IMR-90 (cell line): ENCODE measurements around the gene ABTB1. TPM values are rescaled to one million over a fixed set of nuclear protein-coding genes. Genes with fewer than 3 reads are reported as not detected.
"Not testable (repeated sequence)": the region's sequence is repeated elsewhere in the genome, so short reads cannot be mapped to it uniquely, and the experiment has no call there.

ENCODE experiments used
- ATAC-seq: fragments of 200-7000 bp; cut with Tn5 transposase; 2 replicates; pipeline ENCODE4 v1.9.1; 2020; ENCODE audit warnings: low read depth, mild to moderate bottlenecking, moderate library complexity
- BruUV-seq: library from RNA; stranded (reverse); fragments of 400-500 nt; replicated peaks from 2 replicates; lab custom pipeline; 2021; lab: Mats Ljungman, UMichigan
- CTCF ChIA-PET: fragments of 300-600 bp; formaldehyde crosslinking; extraction: SDS; loops from one replicate; lab custom pipeline; 2021; ENCODE audit warnings: antibody characterized with exemption; lab: Yijun Ruan, JAX
- POLR2A ChIA-PET: fragments of 300-600 bp; sonication (Branson Sonifier 250); formaldehyde crosslinking; loops from one replicate; lab custom pipeline; 2022; ENCODE audit warnings: antibody characterized with exemption; ENCODE audit not compliant: unreplicated experiment; lab: Charles Lee
- DNase-seq: peaks from one replicate; pipeline ENCODE4 v3.0.0; 2013
- H2AFZ ChIP-seq: replicated peaks from 2 replicates; pipeline ENCODE3; 2013; ENCODE audit warnings: low read length, mild to moderate bottlenecking; ENCODE audit not compliant: poor library complexity
- H2AK5ac ChIP-seq: 2 replicates; pipeline ENCODE4 v1.6.1; 2013; ENCODE audit warnings: low read depth, low read length, inconsistent platforms
- H2AK9ac ChIP-seq: replicated peaks from 2 replicates; pipeline ENCODE3; 2013; ENCODE audit warnings: mild to moderate bottlenecking, low read depth, low read length, moderate library complexity; ENCODE audit not compliant: poor library complexity
- H2BK120ac ChIP-seq: 2 replicates; pipeline ENCODE4 v1.6.1; 2013; ENCODE audit warnings: low read depth, low read length, inconsistent platforms
- H2BK15ac ChIP-seq: 3 replicates; pipeline ENCODE4 v1.6.1; 2013; ENCODE audit warnings: low read depth, low read length, inconsistent platforms
- H2BK20ac ChIP-seq: 2 replicates; pipeline ENCODE4 v1.6.1; 2013; ENCODE audit warnings: low read depth, mild to moderate bottlenecking, inconsistent platforms, low read length, moderate library complexity
- H2BK5ac ChIP-seq: 2 replicates; pipeline ENCODE4 v1.6.1; 2013; ENCODE audit warnings: mild to moderate bottlenecking, low read depth, low read length, inconsistent platforms; ENCODE audit not compliant: poor library complexity, severe bottlenecking
- H3K14ac ChIP-seq: replicated peaks from 2 replicates; pipeline ENCODE4 v1.6.1; 2013; ENCODE audit warnings: low read depth, low read length, inconsistent platforms
- H3K18ac ChIP-seq: 2 replicates; pipeline ENCODE4 v1.6.1; 2013; ENCODE audit warnings: low read depth, low read length, control low read depth
- H3K23ac ChIP-seq: 2 replicates; pipeline ENCODE4 v1.6.1; 2013; ENCODE audit warnings: low read depth, low read length, inconsistent platforms
- H3K27ac ChIP-seq: 2 replicates; pipeline ENCODE4 v1.5.1; 2013; ENCODE audit warnings: mild to moderate bottlenecking, control low read depth, low read length; ENCODE audit not compliant: insufficient read depth
- H3K27me3 ChIP-seq: 2 replicates; pipeline ENCODE4 v1.6.1; 2013; ENCODE audit warnings: low read length; ENCODE audit not compliant: control insufficient read depth, insufficient read depth
- H3K36me3 ChIP-seq: 2 replicates; pipeline ENCODE4 v1.6.1; 2013; ENCODE audit warnings: low read length, mixed read lengths; ENCODE audit not compliant: control insufficient read depth, insufficient read depth
- H3K4ac ChIP-seq: 2 replicates; pipeline ENCODE4 v1.6.1; 2013; ENCODE audit warnings: low read depth, low read length, inconsistent platforms
- H3K4me1 ChIP-seq: 2 replicates; pipeline ENCODE4 v1.6.1; 2013; ENCODE audit warnings: low read length, mixed read lengths; ENCODE audit not compliant: control insufficient read depth, insufficient read depth
- H3K4me2 ChIP-seq: 2 replicates; pipeline ENCODE4 v1.6.1; 2013; ENCODE audit warnings: low read depth, mild to moderate bottlenecking, control low read depth, low read length, moderate library complexity
- H3K4me3 ChIP-seq: 2 replicates; pipeline ENCODE4 v1.5.1; 2013; ENCODE audit warnings: low read depth, mild to moderate bottlenecking, control low read depth, low read length, moderate library complexity; ENCODE audit not compliant: insufficient read depth
- H3K56ac ChIP-seq: 2 replicates; pipeline ENCODE4 v1.6.1; 2013; ENCODE audit warnings: low read length, inconsistent platforms; ENCODE audit not compliant: insufficient read depth; ENCODE audit errors: extremely low read depth
- H3K79me1 ChIP-seq, 2 experiments: 2 replicates each; pipeline ENCODE4 v1.6.1; 2013; ENCODE audit warnings: low read length in 2 of 2, inconsistent platforms in 1 of 2, low read depth in 1 of 2
- H3K9ac ChIP-seq: 2 replicates; pipeline ENCODE4 v1.6.1; 2013; ENCODE audit warnings: low read depth, low read length, control low read depth
- H3K9me1 ChIP-seq: 2 replicates; pipeline ENCODE4 v1.6.1; 2013; ENCODE audit warnings: low read length, inconsistent platforms; ENCODE audit not compliant: insufficient read depth
- H3K9me3 ChIP-seq: 2 replicates; pipeline ENCODE4 v1.6.1; 2013; ENCODE audit warnings: low read length; ENCODE audit not compliant: control insufficient read depth, insufficient read depth
- H4K20me1 ChIP-seq: 2 replicates; pipeline ENCODE4 v1.6.1; 2013; ENCODE audit warnings: low read length, inconsistent platforms; ENCODE audit not compliant: insufficient read depth
- H4K5ac ChIP-seq: 2 replicates; pipeline ENCODE4 v1.6.1; 2013; ENCODE audit warnings: mild to moderate bottlenecking, low read depth, low read length, control low read depth
- H4K8ac ChIP-seq, 2 experiments: 2 replicates each; pipeline ENCODE4 v1.6.1; 2013; ENCODE audit warnings: low read depth in 2 of 2, low read length in 2 of 2, control low read depth in 1 of 2, inconsistent platforms in 1 of 2
- H4K91ac ChIP-seq: 2 replicates; pipeline ENCODE4 v1.6.1; 2013; ENCODE audit warnings: low read depth, low read length, inconsistent platforms; ENCODE audit not compliant: insufficient read depth
- CHD1 ChIP-seq: IDR thresholded peaks from 2 replicates; pipeline ENCODE4 v1.6.1; 2012; ENCODE audit warnings: low read depth, low read length, improper control_type of control experiment
- MAFK ChIP-seq: IDR thresholded peaks from 2 replicates; pipeline ENCODE4 v1.6.1; 2012; ENCODE audit warnings: low read depth, low read length, improper control_type of control experiment
- MXI1 ChIP-seq: IDR thresholded peaks from 2 replicates; pipeline ENCODE4 v1.6.1; 2012; ENCODE audit warnings: low read depth, mild to moderate bottlenecking, low read length, moderate library complexity, borderline replicate concordance
- NFE2L2 ChIP-seq: fragments of 150-350 bp; IDR thresholded peaks from 2 replicates; pipeline ENCODE4 v1.6.1; 2016; ENCODE audit warnings: low read depth, mild to moderate bottlenecking, low read length
- POLR2A ChIP-seq: IDR thresholded peaks from 2 replicates; pipeline ENCODE4 v1.6.1; 2012; ENCODE audit warnings: mild to moderate bottlenecking, low read depth, low read length
- RFX5 ChIP-seq: IDR thresholded peaks from 2 replicates; pipeline ENCODE4 v1.8.0; 2012; ENCODE audit warnings: low read depth, mild to moderate bottlenecking, low read length, moderate library complexity
- USF2 ChIP-seq: fragments of 150-350 bp; IDR thresholded peaks from 2 replicates; pipeline ENCODE4 v1.6.1; 2017; ENCODE audit warnings: mild to moderate bottlenecking, antibody characterized with exemption, low read length, low read depth
- WGBS, 2 experiments: methylation state at CpG; one replicate each; pipeline versions ENCODE4 v1.1.5 to v1.1.7; 2013; ENCODE audit warnings: missing lambda C conversion rate in 2 of 2; ENCODE audit not compliant: insufficient read length in 1 of 2; ENCODE audit errors: extremely low coverage in 2 of 2; 5-methylcytosine and 5-hydroxymethylcytosine counted together
- dilution Hi-C: fragments of 300-500 bp; cut with HindIII; formaldehyde crosslinking; loops from one replicate; pipeline ENCODE4 v1.14.3; 2018; ENCODE audit warnings: low sequenced_read_pairs; ENCODE audit not compliant: unreplicated experiment
- in situ Hi-C: fragments of 300-500 bp; cut with MboI; formaldehyde crosslinking; loops from 3 replicates; pipeline ENCODE4 v1.14.3; 2019; ENCODE audit warnings: low sequenced_read_pairs, inconsistent platforms, mixed read lengths
- intact Hi-C: fragments of 100-400 bp; cut with micrococcal nuclease; formaldehyde crosslinking; loops from 2 replicates; pipeline ENCODE4 v1.10.0; 2022
- polyA plus RNA-seq, 3 experiments: library from polyadenylated mRNA; depleted of rRNA; stranded (reverse); fragments of >200 nt; gene quantifications; 2 replicates each; pipeline ENCODE4 v1.2.3, GENCODE V29; 2012; ENCODE audit warnings: low replicate concordance in 1 of 3
- total RNA-seq: library from RNA; depleted of rRNA; stranded (reverse); fragments of >200 nt; gene quantifications from 2 replicates; pipeline ENCODE4 v1.2.3, GENCODE V29; 2012

Gene ABTB1
- total and polyA plus RNA-seq, 2 of the 4 experiments (the other 2 are of a cell fraction): 3.2 to 23.0 TPM

- Histone ChIP-seq H2BK20ac (no peak overlapping the region), H3K4ac (no peak overlapping the region), H3K9me3 (no peaks in the 10 kb centered on the region), H3K79me1 (no peaks in the 10 kb centered on the region), H3K27ac (no peak overlapping the region), H2AFZ (peak overlapping the region; percentile 32), H3K14ac (no peak overlapping the region), H2BK15ac (no peak overlapping the region), H2AK5ac (no peak overlapping the region), H2AK9ac (peak overlapping the region; percentile 55), H3K4me3 (no peak overlapping the region), H4K91ac (no peak overlapping the region), H3K56ac (no peak overlapping the region), H3K23ac (no peak overlapping the region), H4K5ac (no peak overlapping the region), H4K8ac (no peak overlapping the region), H3K9me1 (0 out of 2 replicates have a peak, but pooled peaks cover 2% of the 10 kb centered on the region), H4K20me1 (no peaks in the 10 kb centered on the region), H3K9ac (no peak overlapping the region), H3K4me1 (no peaks in the 10 kb centered on the region), H3K27me3 (no peaks in the 10 kb centered on the region), H3K18ac (no peak overlapping the region), H3K36me3 (peaks cover 31% of the 10 kb centered on the region), H3K4me2 (no peak overlapping the region), H2BK120ac (no peak overlapping the region), H2BK5ac (no peak overlapping the region)
- DNase-seq (no peak), ATAC-seq (no peak)
- BruUV-seq: no TSS peak
- in situ Hi-C loops (no loop called here), intact Hi-C loops (no loop called here), dilution Hi-C loops (no loop called here)
- WGBS, 2 experiments: 100% methylated on average over 1 of the region's 1 CpG; no CpG with 5 or more reads in 1 of the 2 experiments
- ChIA-PET POLR2A (no interaction called here), CTCF (interaction anchor here (1.3 kb wide), 1 partner anchor 22 kb away, joined by 3 read pairs; no protein-coding TSS in a partner anchor)
- TF ChIP-seq POLR2A (no peak), NFE2L2 (no peak), RFX5 (no peak), MXI1 (no peak), MAFK (no peak), USF2 (no peak), CHD1 (no peak)
Observed at GRCh38 chr3:127680798-127681221, 8.1 kb downstream of the ABTB1 start.

GRCh38 chr3:127682175-127682554, 9.4 kb downstream of the ABTB1 start:
- BruUV-seq, H3K9me1 ChIP-seq: not testable (repeated sequence)

More at GRCh38 chr3:127682175-127682554, 9.4 kb downstream of the ABTB1 start:
- H2BK120ac ChIP-seq, H2BK15ac ChIP-seq, H3K4me3 ChIP-seq, H3K18ac ChIP-seq, H3K23ac ChIP-seq, H3K14ac ChIP-seq, H3K9me3 ChIP-seq, in situ Hi-C loops, H4K20me1 ChIP-seq, H3K4me1 ChIP-seq, H3K4ac ChIP-seq, POLR2A ChIA-PET, intact Hi-C loops, H3K56ac ChIP-seq, H3K79me1 ChIP-seq, H4K5ac ChIP-seq, H3K4me2 ChIP-seq, H4K91ac ChIP-seq, ATAC-seq, DNase-seq, H2BK20ac ChIP-seq, H2BK5ac ChIP-seq, CTCF ChIA-PET, H3K9ac ChIP-seq, H2AFZ ChIP-seq, H2AK9ac ChIP-seq, H3K27me3 ChIP-seq, H3K27ac ChIP-seq, H2AK5ac ChIP-seq, H4K8ac ChIP-seq, dilution Hi-C loops: not testable (repeated sequence)
- WGBS, 2 experiments: 80% methylated on average over 1 of the region's 6 CpGs; no CpG with 5 or more reads in 1 of the 2 experiments
- peaks cover 22% of the 10 kb centered on the region for H3K36me3 ChIP-seq
